ENCODE measurements around the gene YAE1.

The YAE1 gene

DNA sequence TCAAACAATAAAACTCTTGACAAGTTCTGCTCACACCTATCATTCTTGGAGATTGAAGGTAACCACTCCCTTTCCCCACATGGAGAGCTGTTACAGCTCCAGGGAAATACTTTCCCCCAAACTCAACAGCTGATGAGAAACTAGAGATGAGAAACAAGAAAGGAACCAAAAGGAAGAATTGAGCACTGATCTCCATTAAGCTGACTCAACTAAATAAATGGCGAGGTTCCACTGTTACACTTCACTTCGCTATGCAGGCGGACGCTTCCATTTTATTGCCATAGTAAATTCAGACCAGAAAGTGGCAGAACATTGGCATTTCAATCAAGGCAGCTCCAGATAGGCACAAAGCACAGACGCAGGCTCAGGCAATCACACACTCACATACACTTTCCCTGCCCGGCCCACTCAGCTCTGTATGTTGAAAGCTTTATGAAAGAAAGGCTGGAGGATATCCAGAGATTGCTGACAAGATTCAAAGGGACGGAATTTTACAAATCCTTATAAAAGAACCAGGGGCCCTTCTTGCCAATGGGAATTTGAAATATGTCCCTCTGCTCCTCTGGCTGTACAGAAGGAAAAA, 11.5 kb upstream of the YAE1 start:
- no peak for DNase-seq (ENCODE audit: low read depth in 2 of 2)

DNA sequence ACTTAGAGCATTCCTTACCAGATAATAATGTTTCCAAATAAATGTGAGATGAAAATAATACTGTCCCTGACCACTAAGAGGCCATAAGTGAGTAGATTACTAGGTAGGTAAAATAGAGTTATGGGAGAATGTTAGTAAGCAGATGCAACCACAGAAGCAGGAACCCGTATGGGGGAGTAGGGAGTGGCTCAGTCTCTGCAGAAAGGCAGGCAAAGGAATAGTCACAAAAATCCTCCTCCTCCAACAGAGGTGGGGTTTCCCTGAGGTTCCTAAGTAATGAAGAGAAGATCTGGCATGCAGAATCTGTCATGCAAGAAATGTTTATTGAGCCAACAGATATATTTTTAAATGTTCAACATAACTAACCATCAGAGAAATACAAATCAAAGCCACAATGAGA, 9.0 kb upstream of the YAE1 start:
- no peak for DNase-seq (ENCODE audit: low read depth in 2 of 2)

DNA sequence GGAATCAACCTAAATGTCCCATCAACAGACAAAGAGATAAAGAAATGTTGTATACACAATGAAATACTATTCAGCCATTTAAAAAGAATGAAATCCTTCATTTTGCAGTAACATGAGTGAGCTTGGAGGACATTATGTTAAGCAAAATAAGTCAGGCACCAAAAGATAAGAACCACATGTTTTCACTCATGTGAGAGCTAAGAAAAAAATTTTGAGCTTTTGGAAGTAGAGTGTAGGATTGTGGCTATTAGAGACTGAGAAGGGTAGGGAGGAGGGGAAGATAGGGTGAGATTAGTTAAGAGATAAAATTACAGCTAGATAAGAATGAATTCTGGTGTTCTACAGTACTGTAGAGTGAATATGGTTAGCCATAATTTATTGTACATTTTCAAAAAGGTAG, 8.3 kb upstream of the YAE1 start:
- DNase-seq (ENCODE audit: low read depth in 2 of 2), result no peak

DNA sequence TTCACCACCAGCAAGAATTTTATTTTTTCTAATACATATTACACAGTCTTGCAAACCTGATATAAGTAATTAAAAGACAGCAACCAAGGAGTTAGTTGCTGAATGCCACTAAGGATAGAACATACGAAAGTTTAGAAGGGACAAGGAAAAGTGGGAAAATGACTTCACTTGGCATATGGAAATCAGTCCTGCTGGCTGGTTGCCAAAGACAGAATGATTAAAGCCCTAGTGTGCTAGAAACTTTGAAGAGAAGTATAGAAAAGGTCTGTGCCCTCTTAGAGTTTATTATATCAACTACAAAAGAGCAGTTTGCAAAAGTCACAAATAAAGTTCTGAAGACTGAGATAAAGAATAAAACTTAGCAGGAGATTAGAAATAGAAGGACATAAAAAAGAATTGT, 5.8 kb upstream of the YAE1 start:
- DNase-seq (ENCODE audit: low read depth in 2 of 2), result no peak

DNA sequence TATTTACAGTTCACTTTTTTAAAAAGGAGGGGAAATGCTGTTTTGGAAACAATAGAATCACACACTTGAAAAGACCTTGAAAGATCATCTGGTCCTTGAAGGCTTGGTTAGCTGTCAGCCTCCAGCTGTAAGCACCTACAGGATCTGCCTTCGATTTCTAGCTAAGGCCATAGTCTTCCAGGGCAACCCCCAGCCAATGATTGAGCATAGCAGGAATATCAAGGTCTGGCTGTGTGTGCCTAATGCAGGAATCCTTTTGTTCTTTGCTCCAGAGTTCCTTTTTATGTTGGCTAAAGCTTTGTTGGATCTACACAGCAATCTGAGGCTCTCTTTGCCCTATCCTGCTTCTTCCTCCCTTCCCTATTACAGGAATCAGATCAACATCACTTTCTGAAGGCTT, 5.2 kb upstream of the YAE1 start:
- no peak for DNase-seq (ENCODE audit: low read depth in 2 of 2)

DNA sequence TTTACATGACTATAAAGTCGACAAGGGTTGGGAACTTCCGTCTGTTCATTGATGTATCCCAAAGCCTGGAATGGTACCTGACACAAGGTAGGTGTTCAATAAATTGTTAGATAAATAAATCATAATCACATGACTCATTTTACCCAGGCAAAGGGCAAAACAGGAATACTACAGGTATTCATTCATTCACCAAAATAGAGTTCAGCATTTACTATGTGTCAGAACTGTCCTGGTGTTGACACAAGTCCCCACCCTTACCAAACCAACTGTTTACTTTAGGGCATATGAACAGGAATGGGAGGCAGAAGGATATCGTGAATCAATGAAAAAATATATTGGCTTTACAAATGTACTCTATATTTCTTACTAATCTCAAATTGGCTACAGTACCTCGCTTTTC, 666 bp upstream of the YAE1 start:
- no peak for DNase-seq (ENCODE audit: low read depth in 2 of 2)

DNA sequence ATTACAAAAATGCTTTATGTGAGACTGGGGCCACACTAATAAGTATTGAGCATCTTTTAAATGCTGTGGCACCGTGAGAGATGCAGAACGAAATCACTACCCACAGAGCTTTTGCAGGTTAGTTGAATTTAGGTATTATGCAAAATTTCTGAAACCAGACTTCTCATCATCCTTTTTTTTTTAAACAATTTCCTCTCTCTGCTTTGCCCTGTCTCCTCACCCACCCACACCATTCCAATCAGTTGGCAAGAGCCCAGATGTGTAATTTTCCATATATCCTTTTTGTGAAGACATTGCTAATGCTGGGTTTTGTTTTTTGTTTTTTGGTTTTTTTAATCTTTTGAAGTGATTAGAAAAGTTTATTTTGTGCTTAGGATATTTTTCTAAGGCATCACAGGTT, 1.1 kb downstream of the YAE1 start:
- no peak for DNase-seq (ENCODE audit: low read depth in 2 of 2)

DNA sequence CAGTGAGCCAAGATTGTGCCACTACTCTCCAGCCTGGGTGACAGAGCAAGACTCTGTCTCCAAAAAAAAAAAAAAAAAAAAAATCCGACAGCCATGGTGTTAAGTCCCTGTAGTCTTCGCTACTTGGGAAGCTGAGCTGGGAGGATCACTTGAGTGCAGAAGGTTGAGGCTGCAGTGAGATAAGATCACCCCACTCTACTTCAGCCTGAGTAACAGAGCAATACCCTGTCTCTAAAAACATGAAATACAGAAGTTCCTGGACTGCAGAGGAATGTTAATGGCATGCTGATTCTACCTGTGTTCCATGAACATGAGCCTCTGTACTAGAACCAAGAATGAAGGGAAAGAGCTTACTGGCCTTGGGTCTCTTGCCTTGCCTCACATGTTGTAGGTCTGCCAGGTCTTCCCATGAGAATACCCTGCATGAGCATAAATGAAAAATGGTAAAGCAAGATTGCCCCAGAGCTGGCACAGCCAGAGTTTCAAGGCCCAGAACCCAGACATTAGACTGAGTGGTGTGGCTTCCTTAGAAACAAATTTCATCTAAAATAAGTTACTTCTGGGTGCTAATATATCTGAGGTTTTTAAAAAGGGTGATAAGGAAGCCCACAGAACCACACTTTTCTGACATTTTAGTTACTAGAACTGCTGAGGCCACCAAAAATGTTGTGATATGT, 8.6 kb downstream of the YAE1 start:
- no peak for DNase-seq (ENCODE audit: low read depth in 2 of 2)

DNA sequence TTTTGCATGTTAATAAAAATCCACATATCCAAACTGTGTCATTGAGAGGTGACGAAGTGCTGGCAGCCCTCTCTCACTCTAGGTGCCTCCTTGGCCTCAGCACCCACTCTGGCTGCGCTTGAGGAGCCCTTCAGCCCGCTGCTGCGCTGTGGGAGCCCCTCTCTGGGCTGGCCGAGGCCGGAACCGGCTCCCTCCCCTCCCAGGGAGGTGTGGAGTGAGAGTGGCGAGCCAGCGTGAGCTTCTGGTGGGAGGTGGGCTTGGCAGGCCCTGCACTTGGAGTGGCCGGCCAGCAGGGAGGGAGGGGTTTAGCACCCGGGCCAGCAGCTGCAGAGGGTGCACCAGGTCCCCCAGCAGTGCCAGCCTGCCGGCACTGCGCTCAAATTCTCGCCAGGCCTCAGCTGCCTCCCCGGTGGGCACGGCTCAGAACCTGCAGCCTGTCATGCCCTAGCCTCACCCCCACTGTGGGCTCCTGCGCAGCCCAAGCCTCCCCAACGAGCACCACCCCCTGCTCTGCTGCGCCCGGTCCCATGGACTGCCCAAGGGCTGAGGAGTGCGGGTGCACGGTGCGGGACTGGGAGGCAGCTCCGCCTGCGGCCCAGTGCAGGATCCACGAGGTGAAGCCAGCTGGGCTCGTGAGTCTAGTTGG, 11.1 kb downstream of the YAE1 start:
- DNase-seq (ENCODE audit: low read depth in 2 of 2), result no peak

DNA sequence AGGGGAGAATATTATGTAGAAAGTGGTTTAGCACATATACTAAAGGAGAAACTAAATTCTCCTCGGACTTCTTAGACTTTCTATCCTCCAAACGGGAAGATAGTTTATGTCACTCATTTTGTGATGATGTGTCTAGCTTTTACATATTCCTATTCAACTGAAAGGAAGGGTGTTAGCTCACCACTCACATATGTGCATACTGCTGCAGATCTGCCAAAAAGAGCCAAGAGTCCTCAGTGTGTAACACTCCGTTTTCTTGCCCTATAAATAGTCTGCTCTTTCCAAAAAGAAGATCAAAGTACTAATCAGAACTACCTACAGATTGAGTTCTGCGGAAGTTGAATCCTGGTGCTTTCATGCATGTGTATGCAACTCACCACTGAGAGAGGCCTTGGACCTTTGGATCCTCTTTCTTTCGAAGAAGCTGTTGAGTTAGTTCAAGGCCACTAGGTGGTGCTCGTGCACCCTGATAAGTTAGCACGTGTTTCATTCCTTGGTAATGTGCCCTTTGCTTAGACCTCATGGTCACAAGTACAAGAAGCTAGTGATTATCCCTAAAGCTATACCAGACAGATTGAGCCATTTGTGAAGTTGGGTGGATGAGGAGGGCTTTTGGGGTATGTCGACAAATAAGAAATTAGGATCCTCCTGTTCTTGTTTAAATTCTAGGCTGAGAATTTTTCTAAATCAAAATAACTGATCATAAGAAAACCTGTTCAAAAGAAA, 14.1 kb downstream of the YAE1 start:
- DNase-seq (ENCODE audit: low read depth in 2 of 2), result peak; percentile 46 to 48

DNA sequence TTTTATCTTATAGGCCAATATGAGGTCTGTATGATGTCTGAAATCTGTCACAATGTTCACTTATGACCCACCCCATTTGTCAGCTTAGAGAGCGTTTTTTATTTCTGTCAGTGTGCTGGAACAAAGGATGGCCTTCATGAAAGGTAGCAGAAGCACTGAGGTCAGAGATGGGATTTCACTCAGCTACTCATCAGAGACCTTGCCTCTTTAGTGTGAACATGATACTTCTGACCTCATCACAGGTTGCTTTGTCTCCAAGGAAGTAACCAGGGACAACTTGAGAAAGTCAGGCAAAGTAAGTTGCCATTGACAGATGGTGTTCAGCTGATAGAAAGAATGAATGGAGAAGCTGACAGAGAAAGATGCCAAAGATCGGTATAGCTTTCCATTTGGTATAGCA, 16.3 kb downstream of the YAE1 start:
- no peak for DNase-seq (ENCODE audit: low read depth in 2 of 2)

DNA sequence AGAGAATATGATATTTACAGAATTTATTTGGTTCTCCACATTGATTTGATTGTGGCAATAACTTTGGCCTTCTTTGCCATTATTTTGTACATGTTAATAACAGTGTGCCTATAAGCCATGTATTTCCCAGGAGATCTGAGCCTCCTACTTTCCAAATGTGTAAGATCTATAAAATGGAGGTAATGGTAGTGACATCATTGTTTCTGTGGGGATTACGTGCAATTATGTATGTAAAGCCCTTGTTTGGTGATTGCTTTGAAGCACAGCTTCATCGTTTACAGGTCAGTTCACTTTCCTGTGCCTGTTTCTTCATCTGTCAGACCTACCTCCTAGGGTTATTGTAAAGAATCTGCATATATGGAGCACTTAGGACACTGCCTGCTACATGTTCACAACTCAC, 17.3 kb downstream of the YAE1 start:
- DNase-seq (ENCODE audit: low read depth in 2 of 2), result no peak

DNA sequence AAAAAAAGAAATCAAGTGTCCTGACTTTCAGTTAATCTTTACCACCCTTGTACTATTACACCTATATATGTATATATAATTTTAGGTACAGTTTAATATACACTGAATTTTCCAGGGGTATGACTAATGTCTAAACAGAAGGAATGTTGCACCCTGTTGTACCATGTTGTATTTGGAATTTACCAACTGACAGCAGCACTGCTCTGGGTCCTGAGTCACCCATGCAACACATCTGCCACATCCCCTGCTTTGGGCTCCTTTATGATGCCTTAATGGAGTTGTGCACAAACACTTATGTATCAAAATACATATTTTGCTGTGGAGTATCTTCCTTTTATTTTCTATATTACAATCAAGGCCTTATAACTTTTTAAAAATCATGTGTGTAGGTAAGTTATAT, 21.2 kb downstream of the YAE1 start:
- DNase-seq (ENCODE audit: low read depth in 2 of 2), result no peak

DNA sequence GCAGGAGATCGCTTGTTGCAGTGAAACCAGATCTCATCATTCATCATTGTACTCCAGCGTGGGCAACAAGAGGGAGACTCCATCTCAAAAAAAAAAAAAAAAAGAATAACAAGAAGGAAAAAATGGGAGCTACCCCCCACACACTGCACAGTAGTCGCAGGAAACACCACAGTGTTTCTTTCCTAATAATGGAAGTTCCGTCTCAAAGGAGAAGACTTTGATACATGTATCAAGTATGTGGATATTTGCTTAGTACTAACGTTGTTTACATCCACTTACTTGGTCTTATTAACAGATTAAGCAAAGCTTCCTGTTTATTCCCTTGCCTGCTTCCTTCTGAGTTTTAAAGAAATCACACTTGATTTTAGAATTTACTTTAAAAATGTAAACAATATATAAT, 22.2 kb downstream of the YAE1 start:
- DNase-seq (ENCODE audit: low read depth in 2 of 2), result no peak

DNA sequence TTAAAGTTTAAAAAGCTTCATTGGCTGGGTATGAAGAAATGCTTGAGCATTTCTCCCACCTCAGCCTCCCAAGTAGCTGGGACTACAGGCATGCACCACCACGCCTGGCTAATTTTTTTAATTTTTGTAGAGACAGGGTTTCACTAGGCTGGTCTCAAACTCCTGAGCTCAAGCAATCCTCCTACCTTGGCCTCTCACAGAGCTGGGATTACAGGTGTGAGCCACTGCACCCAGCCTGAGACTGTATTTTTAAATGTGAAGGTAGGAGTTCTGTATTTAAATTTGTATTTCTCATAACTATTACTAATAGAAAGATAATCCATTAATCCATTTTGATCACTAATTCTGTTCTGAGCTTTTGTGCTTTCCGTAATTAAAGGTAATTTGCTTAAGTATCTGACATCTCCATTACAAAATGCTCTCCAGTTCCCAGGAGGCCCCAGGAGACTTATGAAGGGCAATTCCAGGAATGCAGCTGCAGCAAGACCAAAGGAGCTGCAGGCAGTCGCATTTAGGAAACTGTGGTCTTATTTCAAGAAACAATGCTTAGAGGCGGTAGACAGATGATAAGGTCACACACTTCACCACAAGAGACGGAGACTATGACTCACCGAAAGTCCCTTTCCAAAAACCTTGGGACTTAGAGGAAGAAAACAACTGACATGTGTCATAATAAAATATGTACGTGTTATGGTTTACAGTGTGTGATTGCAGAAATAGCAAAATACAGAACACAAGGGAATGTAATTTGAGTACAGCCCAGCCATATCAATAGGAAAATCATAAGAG, 23.3 kb downstream of the YAE1 start:
- DNase-seq (ENCODE audit: low read depth in 2 of 2), result peak in 1 of 2 donors; percentile 36

DNA sequence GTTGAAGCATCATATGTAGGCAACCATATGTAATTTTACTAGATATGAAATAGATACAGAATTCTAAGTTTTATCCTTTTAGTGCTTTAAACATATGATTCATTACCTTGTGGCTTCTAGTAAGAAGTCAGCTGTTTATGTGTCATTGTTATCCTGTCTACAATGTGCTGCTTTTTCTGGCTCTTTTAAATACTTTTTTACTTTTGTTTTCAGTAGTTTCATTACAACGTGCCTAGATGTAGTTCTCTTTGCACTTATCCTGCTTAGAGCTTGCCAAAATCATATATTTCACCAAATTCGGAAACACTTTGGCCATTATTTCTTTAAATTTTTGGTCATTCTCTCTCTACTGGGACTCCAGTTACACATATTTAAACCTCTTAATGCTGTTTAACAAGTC, 26.4 kb downstream of the YAE1 start:
- DNase-seq (ENCODE audit: low read depth in 2 of 2), result no peak

DNA sequence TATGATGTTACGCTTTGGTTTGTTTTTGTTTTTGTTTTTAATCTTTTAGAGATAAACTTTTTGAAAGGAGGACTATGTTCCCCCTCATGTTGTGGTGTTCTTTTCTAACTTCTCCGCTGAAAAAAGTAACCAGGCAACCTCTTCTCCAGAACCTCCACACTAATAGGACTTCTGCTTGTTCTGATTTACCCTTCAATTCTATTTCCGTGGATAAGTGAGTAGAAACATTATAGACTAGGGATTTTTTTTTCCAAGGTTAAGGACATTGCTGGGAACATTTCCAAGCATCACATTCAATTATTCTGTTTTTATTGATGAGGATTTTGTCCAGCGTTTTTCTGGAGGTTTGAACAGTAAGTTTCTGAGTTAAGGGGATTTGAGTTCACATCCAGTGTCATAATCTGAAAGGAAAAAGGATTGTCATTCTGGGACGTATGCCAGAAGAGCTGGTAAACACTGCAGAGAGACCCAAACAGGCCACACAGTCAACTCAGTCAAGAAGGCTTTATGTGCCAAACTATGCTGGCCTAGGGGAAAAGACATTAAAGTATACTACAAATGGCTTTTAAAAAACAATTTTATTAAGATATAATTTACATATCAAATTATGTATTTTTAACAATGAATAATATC, 28.9 kb downstream of the YAE1 start:
- DNase-seq (ENCODE audit: low read depth in 2 of 2), result no peak

DNA sequence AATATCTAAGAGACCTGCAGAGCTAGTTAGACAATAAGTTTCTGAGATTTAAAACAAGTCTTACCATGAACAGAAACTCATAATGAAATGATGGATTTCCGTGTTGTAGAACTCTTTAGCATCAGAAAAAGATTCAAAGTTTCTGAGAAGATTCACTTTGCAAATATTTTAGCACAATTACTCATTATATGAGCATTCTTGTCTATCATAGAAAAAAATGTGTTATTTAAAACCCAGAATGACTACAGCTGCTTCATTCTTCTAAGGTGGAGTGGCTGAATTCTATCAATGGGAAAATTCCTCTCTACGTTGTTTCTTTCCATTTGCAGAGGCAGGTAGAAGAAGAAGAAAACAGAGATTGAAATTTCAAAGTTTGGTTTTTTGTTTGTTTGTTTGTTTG, 36.1 kb downstream of the YAE1 start:
- no peak for DNase-seq (ENCODE audit: low read depth in 2 of 2)

DNA sequence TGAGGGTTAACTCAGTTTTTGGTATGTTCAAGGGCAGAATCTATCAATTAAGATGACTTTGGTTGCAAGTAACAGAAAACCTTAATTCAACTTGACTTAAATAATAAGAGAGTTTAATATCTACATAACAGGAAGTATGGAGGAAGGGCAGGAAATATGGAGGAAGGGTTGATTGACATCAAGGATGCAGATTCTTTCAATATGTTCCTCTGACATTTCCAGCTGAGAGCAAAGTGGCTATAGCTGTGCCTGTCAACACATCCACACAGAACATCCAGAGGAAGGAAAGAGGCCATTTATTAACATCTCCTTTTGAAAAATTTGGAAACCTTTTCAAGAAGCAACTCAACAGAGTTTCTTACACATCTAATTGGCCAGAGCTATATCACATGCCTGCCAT, 37.7 kb downstream of the YAE1 start:
- DNase-seq (ENCODE audit: low read depth in 2 of 2), result no peak

DNA sequence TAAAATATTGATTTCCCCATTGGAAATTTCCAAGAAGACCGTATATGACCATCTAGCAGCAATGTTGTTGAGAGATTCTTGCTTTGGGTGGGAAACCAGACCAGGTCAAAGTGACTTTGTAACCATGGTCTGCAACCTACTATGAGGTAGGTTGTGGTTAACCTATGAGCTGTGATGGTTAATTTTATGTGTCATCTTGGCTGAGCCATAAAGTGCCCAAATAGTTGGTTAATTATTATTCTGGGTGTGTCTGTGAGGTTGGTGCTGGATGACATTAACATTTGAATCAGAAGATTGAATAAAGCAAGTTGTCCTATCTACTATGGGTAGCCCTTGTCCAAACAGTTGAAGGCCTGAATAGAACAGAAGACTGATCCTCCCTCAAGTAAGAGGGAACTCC, 38.9 kb downstream of the YAE1 start:
- no peak for DNase-seq (ENCODE audit: low read depth in 2 of 2)

DNA sequence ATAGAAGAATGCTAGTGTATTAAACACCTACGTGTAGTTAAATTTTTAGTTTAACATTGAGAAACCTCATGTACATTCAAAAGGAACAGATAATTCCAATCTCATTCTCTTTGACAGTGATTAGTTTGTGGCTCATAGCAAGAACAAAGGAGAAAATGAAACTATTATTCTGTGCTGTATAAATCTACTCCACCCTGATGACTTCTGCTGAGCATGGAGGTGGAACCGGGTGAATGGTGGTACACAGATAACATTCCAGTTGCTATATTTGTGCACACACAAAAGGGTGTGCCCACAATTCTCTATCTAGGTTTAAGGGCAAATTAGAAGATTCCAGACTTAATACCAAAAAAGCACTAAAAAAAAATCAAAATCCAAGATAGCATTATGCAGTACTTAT, 40.1 kb downstream of the YAE1 start:
- no peak for DNase-seq (ENCODE audit: low read depth in 2 of 2)

DNA sequence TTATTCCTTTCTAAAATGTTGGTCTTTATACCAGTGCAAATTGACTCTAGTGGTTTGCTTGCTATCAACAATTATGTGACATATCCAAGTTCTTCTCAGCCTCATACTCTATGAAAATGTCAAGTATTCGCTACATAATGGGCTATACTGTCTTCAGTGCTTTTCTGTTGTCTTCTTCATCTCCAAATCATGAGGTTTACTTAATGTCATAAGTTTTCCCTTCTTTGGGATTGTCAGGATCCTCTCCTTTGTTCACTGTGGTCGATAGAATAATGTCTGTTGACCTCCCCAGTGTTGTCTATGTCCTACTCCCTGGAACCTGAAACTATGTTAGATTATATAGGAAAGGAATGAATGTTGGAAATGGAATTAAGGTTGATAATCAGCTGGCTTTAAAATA, 40.7 kb downstream of the YAE1 start:
- DNase-seq (ENCODE audit: low read depth in 2 of 2), result no peak
